HPDE6-E6E7 (cell line): ENCODE data around the gene BTBD9.

Source experiments
- DNase-seq: peaks from one replicate; pipeline ENCODE4 v3.0.0; 2011; ENCODE audit warnings: missing footprints; ENCODE audit errors: extremely low spot score

The BTBD9 gene

GRCh38 chr6:38207375-38207774 lies 432.4 kb downstream of the BTBD9 start:
- DNase-seq = no peak

GRCh38 chr6:38198219-38198618 lies 441.5 kb downstream of the BTBD9 start:
- no peak for DNase-seq

GRCh38 chr6:38195113-38195635 lies 444.6 kb downstream of the BTBD9 start:
- DNase-seq = no peak

- DNase-seq = no peak
These were observed 445.1 kb downstream of the BTBD9 start for GRCh38 chr6:38194589-38194988.

GRCh38 chr6:38194282-38194572 lies 445.5 kb downstream of the BTBD9 start:
- DNase-seq = no peak

GRCh38 chr6:38193481-38194281 lies 446.0 kb downstream of the BTBD9 start:
- no peak for DNase-seq

GRCh38 chr6:38193051-38193450 lies 446.7 kb downstream of the BTBD9 start:
- DNase-seq = no peak

- no peak for DNase-seq
These were observed 447.2 kb downstream of the BTBD9 start for GRCh38 chr6:38192487-38192886.

- no peak for DNase-seq
These were observed 447.7 kb downstream of the BTBD9 start for GRCh38 chr6:38192011-38192410.

- DNase-seq = no peak
These were observed 448.3 kb downstream of the BTBD9 start for GRCh38 chr6:38191418-38191817.

GRCh38 chr6:38188677-38189335 lies 450.9 kb downstream of the BTBD9 start:
- no peak for DNase-seq

GRCh38 chr6:38187811-38188590 lies 451.7 kb downstream of the BTBD9 start:
- DNase-seq = no peak

- no peak for DNase-seq
These were observed 452.4 kb downstream of the BTBD9 start for GRCh38 chr6:38187325-38187724.

- DNase-seq = no peak
These were observed 454.0 kb downstream of the BTBD9 start for GRCh38 chr6:38185752-38186151.

GRCh38 chr6:38185244-38185643 lies 454.5 kb downstream of the BTBD9 start:
- DNase-seq = no peak

GRCh38 chr6:38184585-38185080 lies 455.1 kb downstream of the BTBD9 start:
- no peak for DNase-seq

- DNase-seq = no peak
These were observed 455.7 kb downstream of the BTBD9 start for GRCh38 chr6:38183856-38184584.

- no peak for DNase-seq
These were observed 457.3 kb downstream of the BTBD9 start for GRCh38 chr6:38182426-38182825.

GRCh38 chr6:38180586-38180985 lies 459.1 kb downstream of the BTBD9 start:
- DNase-seq = no peak

GRCh38 chr6:38179794-38180430 lies 459.8 kb downstream of the BTBD9 start:
- no peak for DNase-seq

- DNase-seq = no peak
These were observed 460.4 kb downstream of the BTBD9 start for GRCh38 chr6:38179300-38179699.
